K562 (cell line): ENCODE data around the gene NVL. TPM values are rescaled to one million over a fixed set of nuclear protein-coding genes. Genes with fewer than 3 reads are reported as not detected.

Source experiments
- ATAC-seq: fragments of 200-7000 bp; cut with Tn5 transposase; 3 replicates; pipeline ENCODE4 v1.9.1; 2020; ENCODE audit warnings: moderate library complexity
- BruUV-seq: library from RNA; stranded (reverse); fragments of 400-500 nt; replicated peaks from 2 replicates; lab custom pipeline; 2021; lab: Mats Ljungman, UMichigan
- CTCF ChIA-PET: fragments of 300-600 bp; formaldehyde crosslinking; extraction: SDS; loops from one replicate; lab custom pipeline; 2021; ENCODE audit warnings: low intra/inter-chr PET ratio; lab: Yijun Ruan, JAX
- POLR2A ChIA-PET: fragments of 300-600, 350-650 bp; sonication (Branson Sonifier 250); formaldehyde crosslinking; extraction: SDS; loops from one replicate; lab custom pipeline; 2021; ENCODE audit warnings: antibody characterized with exemption, inconsistent platforms; lab: Yijun Ruan, JAX
- DNase-seq, 4 experiments: peaks; one replicate each; pipeline versions ENCODE4 v3.0.0 to v3.0.0-alpha.2; 2011 to 2018; ENCODE audit warnings: low spot score in 3 of 4, mixed read lengths in 3 of 4; ENCODE audit errors: extremely low read depth in 1 of 4
- FAIRE-seq: peaks from 2 replicates; lab custom pipeline; 2011; peaks lifted over from hg19 to GRCh38; lab: Jason Lieb, UNC
- H2AFZ ChIP-seq: 2 replicates; pipeline ENCODE4 v1.6.0; 2011; ENCODE audit warnings: low read depth, low read length, control low read depth, inconsistent platforms
- H3K27ac ChIP-seq: fragments of 200-600 bp; 3 replicates; pipeline ENCODE4 v1.8.0; 2011; ENCODE audit warnings: low read depth, mild to moderate bottlenecking, control low read depth, inconsistent platforms, low read length, moderate library complexity, mixed read lengths; ENCODE audit errors: extremely low read depth
- H3K27me3 ChIP-seq, 2 experiments: fragments of 300-600 bp in 1 of 2; 2 replicates in 1 of 2; 3 replicates in 1 of 2; pipeline versions ENCODE4 v1.6.0 to v1.8.0; 2011; ENCODE audit warnings: inconsistent platforms in 2 of 2, low read length in 2 of 2, mild to moderate bottlenecking in 1 of 2, mixed read lengths in 1 of 2, moderate library complexity in 1 of 2; ENCODE audit not compliant: control insufficient read depth in 2 of 2, insufficient read depth in 2 of 2
- H3K36me3 ChIP-seq: fragments of 300-600 bp; 3 replicates; pipeline ENCODE4 v1.8.0; 2011; ENCODE audit warnings: mild to moderate bottlenecking, low read length, inconsistent platforms; ENCODE audit not compliant: control insufficient read depth, insufficient read depth
- H3K4me1 ChIP-seq, 2 experiments: fragments of 200-600 bp in 1 of 2; replicated peaks in 1 of 2; 2 replicates in 1 of 2; 3 replicates in 1 of 2; pipeline versions ENCODE4 v1.5.1 to v1.8.0; 2011; ENCODE audit warnings: inconsistent platforms in 2 of 2, low read length in 2 of 2, mild to moderate bottlenecking in 1 of 2, mixed read lengths in 1 of 2, moderate library complexity in 1 of 2; ENCODE audit not compliant: control insufficient read depth in 2 of 2, insufficient read depth in 2 of 2
- H3K4me2 ChIP-seq: 2 replicates; pipeline ENCODE4 v1.6.1; 2011; ENCODE audit warnings: low read length, control low read depth, inconsistent platforms, mixed read lengths; ENCODE audit not compliant: insufficient read depth
- H3K4me3 ChIP-seq: fragments of 200-600 bp; sonication (generic), shearing (Covaris generic); 2 replicates; pipeline ENCODE4 v1.5.1; 2016; ENCODE audit warnings: control low read depth, inconsistent platforms
- H3K79me2 ChIP-seq: fragments of 200-600 bp; 3 replicates; pipeline ENCODE4 v1.8.0; 2011; ENCODE audit warnings: low read length, inconsistent platforms; ENCODE audit not compliant: control insufficient read depth, insufficient read depth
- H3K9ac ChIP-seq, 2 experiments: 2 replicates each; pipeline versions ENCODE4 v1.6.0 to v1.6.1; 2011; ENCODE audit warnings: low read depth in 2 of 2, low read length in 2 of 2, control low read depth in 1 of 2, inconsistent platforms in 1 of 2, mild to moderate bottlenecking in 1 of 2, mixed read lengths in 1 of 2; ENCODE audit not compliant: insufficient read depth in 1 of 2
- H3K9me1 ChIP-seq: one replicate; pipeline ENCODE4 v1.6.0; 2011; ENCODE audit warnings: inconsistent platforms, mild to moderate bottlenecking, low read length, moderate library complexity; ENCODE audit not compliant: control insufficient read depth, insufficient read depth
- H3K9me3 ChIP-seq: replicated peaks from 2 replicates; pipeline ENCODE4 v1.5.1; 2011; ENCODE audit warnings: low read depth, low read length, inconsistent platforms; ENCODE audit not compliant: control insufficient read depth, insufficient read depth
- H4K20me1 ChIP-seq: replicated peaks from 2 replicates; pipeline ENCODE4 v1.6.1; 2011; ENCODE audit warnings: low read length, inconsistent platforms, mixed read lengths; ENCODE audit not compliant: control insufficient read depth, insufficient read depth
- CC2D1A ChIP-seq: fragments of 450-650 bp; IDR thresholded peaks from 2 replicates; pipeline ENCODE4 v1.6.1; 2017; ENCODE audit warnings: mild to moderate bottlenecking
- CGGBP1 ChIP-seq: fragments of 250-450 bp; sonication (Bioruptor Pico); IDR thresholded peaks from 2 replicates; pipeline ENCODE4 v1.9.0; 2021; ENCODE audit warnings: mild to moderate bottlenecking
- DIDO1 ChIP-seq: fragments of 450-650 bp; IDR thresholded peaks from 2 replicates; pipeline ENCODE4 v1.6.1; 2016; ENCODE audit warnings: low read depth, missing biosample characterization, missing genetic modification characterization
- FIP1L1 ChIP-seq: fragments of 200-400 bp; formaldehyde crosslinking; IDR thresholded peaks from 2 replicates; pipeline ENCODE4 v1.6.1; 2018; ENCODE audit warnings: mild to moderate bottlenecking, low read depth, low read length; ENCODE audit not compliant: poor library complexity, severe bottlenecking
- NFIC ChIP-seq: fragments of 450-650 bp; IDR thresholded peaks from 2 replicates; pipeline ENCODE4 v1.6.1; 2017; ENCODE audit warnings: mild to moderate bottlenecking, inconsistent platforms
- RBFOX2 ChIP-seq: fragments of 200-400 bp; formaldehyde crosslinking; IDR thresholded peaks from 2 replicates; pipeline ENCODE4 v1.6.1; 2017; ENCODE audit warnings: low read depth, mild to moderate bottlenecking, low read length, moderate library complexity
- SFPQ ChIP-seq: fragments of 200-400 bp; formaldehyde crosslinking; IDR thresholded peaks from 2 replicates; pipeline ENCODE4 v1.6.1; 2017; ENCODE audit warnings: mild to moderate bottlenecking, low read depth, low read length, moderate library complexity
- SUPT5H ChIP-seq: fragments of 450-650 bp; IDR thresholded peaks from 2 replicates; pipeline ENCODE4 v1.6.1; 2016
- ZBTB2 ChIP-seq: fragments of 450-650 bp; IDR thresholded peaks from 2 replicates; pipeline ENCODE4 v1.6.1; 2016; ENCODE audit warnings: antibody characterized with exemption
- ZNF518B ChIP-seq: fragments of 250-450 bp; sonication (Bioruptor Pico); IDR thresholded peaks from 2 replicates; pipeline ENCODE4 v1.5.0; 2021; ENCODE audit warnings: mild to moderate bottlenecking, moderate library complexity
- ZNF77 ChIP-seq: fragments of 250-450 bp; sonication (Bioruptor Pico); IDR thresholded peaks from 2 replicates; pipeline ENCODE4 v1.5.0; 2020
- WGBS: fragments of 100-300 bp; shearing (Covaris generic); methylation state at CpG from one replicate; pipeline ENCODE4 v1.1.6; 2016; ENCODE audit warnings: low coverage, mixed read lengths; ENCODE audit not compliant: insufficient coverage; ENCODE audit errors: missing lambda C conversion rate; 5-methylcytosine and 5-hydroxymethylcytosine counted together
- in situ Hi-C: fragments of 300-500 bp; cut with MboI; formaldehyde crosslinking; loops from 4 replicates; pipeline ENCODE4 v1.15.0; 2018; ENCODE audit warnings: inconsistent platforms, mixed read lengths
- intact Hi-C: fragments of 100-400 bp; cut with micrococcal nuclease; formaldehyde crosslinking; loops from 2 replicates; pipeline ENCODE4 v1.14.2; 2022
- polyA plus RNA-seq, 8 experiments: library from polyadenylated mRNA; depleted of rRNA in 4 of 8; stranded (reverse) in 5 of 8; unstranded in 3 of 8; fragments of >200 nt; fragmentation: Nextera tagmentation in 2 of 8; fragmentation: Illumina TruSeq in 1 of 8; extraction: Ambion mirVana in 2 of 8; extraction: Trizol in 1 of 8; gene quantifications; 2 replicates each; pipeline versions ENCODE4 v1.2.1 to v1.2.3, GENCODE V29; 2011 to 2014; ENCODE audit warnings: inconsistent platforms in 1 of 8, missing spikeins in 1 of 8
- total RNA-seq, 7 experiments: library from RNA; depleted of rRNA in 6 of 7; stranded (reverse); fragments of >200 nt in 6 of 7; fragmentation: Illumina TruSeq in 2 of 7; extraction: Trizol in 2 of 7; gene quantifications; 2 replicates each; pipeline versions ENCODE4 v1.2.1 to v1.2.3, GENCODE V29; 2011 to 2021; ENCODE audit warnings: low replicate concordance in 1 of 7

The NVL gene
- total and polyA plus RNA-seq, 9 of the 15 experiments (the other 6 are each of a cell fraction or from before 2014, with no cell fraction given), result 32.5 to 86.6 (median 62.9) TPM

GRCh38 chr1:224212618-224213061 lies 117.3 kb downstream of the NVL start:
- Histone ChIP-seq H3K4me3 (no peak overlapping the region), H4K20me1 (no peaks in the 10 kb centered on the region; the same call in 1 of the 2 replicates), H3K9me1 (no peaks in the 10 kb centered on the region), H3K79me2 (no peaks in the 10 kb centered on the region), H3K4me2 (no peak overlapping the region), H3K4me1 (peaks cover 15 to 19% of the 10 kb centered on the region in 2 experiments; a peak in 4 of 5 replicates), H2AFZ (no peak overlapping the region), H3K27ac (no peak overlapping the region), H3K27me3 (no peaks in the 10 kb centered on the region), H3K9me3 (no peaks in the 10 kb centered on the region), H3K9ac (peak overlapping the region in 1 of 2 experiments; percentile 75; a peak in 2 of 4 replicates), H3K36me3 (no peaks in the 10 kb centered on the region)
- ChIA-PET CTCF (no interaction called here), POLR2A (interaction anchor here (0.7 to 1.3 kb wide), 3 partner anchors 8 to 25 kb away, joined by 4 read pairs; no protein-coding TSS in a partner anchor)
- intact Hi-C loops, result loop anchor here (5.0 kb wide), 1 partner anchor 120 kb away; the partner anchor contains the start of gene NVL
- no peak for FAIRE-seq
- no TSS peak for BruUV-seq
- no peak for ATAC-seq
- WGBS, result 67% methylated on average over 13 of the region's 13 CpGs
- in situ Hi-C loops, result no loop called here
- DNase-seq, result no peak
- no peak for TF ChIP-seq DIDO1 (tag)
- no peak for TF ChIP-seq NFIC
- no peak for TF ChIP-seq SFPQ
- no peak for TF ChIP-seq CC2D1A
- no peak for TF ChIP-seq CGGBP1 (CRISPR knock-in tag)
- no peak for TF ChIP-seq ZNF518B (CRISPR knock-in tag)
- no peak for TF ChIP-seq FIP1L1
- TF ChIP-seq RBFOX2, result no peak
- TF ChIP-seq SUPT5H, result no peak
- no peak for TF ChIP-seq ZNF77
- TF ChIP-seq ZBTB2, result no peak
